Measurements from ENCODE around the gene CYBA.
"Not testable (repeated sequence)": the region's sequence is repeated elsewhere in the genome, so short reads cannot be mapped to it uniquely, and the experiment has no call there.

Gene CYBA

DNA sequence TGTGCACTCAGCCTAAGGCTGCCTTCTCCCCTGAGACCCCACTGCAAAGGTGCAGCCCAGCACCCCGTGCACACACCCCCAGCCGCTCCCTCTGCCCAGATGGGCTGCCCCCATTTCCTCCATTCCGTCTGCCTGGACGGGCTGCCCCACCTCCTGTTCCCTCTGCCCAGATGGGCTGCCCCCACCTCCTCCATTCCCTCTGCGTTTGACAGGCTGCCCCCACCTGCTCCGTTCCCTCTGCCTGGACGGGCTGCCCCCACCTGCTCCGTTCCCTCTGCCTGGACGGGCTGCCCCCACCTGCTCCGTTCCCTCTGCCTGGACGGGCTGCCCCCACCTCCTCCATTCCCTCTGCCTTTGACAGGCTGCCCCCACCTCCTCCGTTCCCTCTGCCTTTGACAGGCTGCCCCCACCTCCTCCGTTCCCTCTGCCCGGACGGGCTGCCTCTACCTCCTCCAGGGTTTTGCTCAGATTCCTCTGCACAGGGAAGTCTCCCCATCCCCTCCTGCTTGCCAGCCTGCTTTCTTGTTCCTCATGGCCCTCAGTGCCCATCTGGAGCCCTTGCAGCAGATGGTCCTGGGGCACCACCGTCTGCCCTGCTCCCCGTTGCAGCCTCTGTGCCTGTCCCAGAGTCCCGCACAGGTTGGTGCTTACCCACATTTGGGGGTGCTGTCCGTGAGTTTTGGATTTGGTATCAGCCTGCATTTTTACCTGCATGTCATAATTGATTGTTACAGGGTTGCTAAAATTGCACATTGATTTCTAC is 35.9 kb downstream of the CYBA start:
- no peak for DNase-seq (ENCODE audit: low read depth, low spot score)

DNA sequence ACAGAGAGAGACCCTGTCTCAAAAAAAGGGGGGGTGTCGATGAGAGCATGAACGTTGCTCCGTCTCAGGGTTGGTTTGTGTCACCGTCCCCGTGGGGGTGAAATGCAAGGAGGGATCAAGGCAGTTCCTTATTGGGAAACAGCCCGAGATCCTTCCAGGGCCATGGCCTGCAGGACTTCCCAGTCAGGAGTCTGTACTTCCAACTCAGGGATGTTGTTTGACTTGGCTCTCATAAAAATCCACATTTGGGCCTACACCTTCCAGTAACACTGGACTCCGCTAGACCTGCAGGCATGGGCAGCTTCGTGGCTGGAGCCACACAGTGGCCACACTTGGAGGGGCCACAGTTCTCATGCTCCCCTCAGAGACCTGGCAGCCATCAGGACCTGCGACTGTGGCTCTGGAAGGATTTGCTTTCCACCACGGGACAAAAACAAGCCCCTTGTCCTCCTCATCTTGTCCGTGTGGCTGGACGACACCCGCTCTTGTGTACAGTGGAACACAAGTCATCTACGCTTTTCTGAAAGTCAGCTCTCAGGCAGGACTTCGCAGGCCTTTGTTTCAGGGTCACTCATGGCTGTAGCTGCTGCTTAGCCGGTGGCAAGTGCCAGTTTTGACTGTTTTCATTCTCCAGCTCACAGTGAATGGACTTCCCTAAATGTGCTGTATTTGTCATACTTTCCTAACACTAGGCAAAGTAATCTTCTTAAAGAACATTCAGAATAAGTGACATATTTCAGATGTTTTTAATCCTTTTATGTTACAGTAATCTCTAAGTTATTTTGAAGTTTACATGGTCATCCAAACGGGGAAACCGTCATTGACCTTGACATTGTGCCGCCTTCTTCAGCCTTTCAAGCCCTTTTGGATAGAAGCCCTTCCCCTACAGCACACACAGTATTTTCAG is 36.7 kb downstream of the CYBA start:
- DNase-seq (ENCODE audit: low read depth, low spot score): no peak

DNA sequence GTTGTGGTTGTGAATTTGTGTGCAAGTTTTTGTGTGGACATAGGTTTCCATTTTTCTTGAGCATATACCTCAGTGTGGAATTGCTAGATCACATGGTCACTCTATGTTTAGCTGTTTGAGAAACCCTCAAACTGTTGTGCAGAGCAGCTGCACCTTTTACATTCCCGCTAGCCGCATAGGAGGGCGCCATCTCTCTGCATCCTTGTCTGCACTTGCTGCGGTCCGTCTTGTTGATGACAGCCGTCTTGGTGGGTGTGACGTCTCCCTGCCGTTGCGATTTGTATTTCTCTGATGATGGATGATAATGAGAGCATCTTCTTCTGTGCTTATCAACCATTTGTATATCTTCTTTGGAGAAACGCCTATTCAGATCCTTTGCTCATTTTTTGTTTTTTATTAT is 37.6 kb downstream of the CYBA start:
- no peak for DNase-seq (ENCODE audit: low read depth, low spot score)

DNA sequence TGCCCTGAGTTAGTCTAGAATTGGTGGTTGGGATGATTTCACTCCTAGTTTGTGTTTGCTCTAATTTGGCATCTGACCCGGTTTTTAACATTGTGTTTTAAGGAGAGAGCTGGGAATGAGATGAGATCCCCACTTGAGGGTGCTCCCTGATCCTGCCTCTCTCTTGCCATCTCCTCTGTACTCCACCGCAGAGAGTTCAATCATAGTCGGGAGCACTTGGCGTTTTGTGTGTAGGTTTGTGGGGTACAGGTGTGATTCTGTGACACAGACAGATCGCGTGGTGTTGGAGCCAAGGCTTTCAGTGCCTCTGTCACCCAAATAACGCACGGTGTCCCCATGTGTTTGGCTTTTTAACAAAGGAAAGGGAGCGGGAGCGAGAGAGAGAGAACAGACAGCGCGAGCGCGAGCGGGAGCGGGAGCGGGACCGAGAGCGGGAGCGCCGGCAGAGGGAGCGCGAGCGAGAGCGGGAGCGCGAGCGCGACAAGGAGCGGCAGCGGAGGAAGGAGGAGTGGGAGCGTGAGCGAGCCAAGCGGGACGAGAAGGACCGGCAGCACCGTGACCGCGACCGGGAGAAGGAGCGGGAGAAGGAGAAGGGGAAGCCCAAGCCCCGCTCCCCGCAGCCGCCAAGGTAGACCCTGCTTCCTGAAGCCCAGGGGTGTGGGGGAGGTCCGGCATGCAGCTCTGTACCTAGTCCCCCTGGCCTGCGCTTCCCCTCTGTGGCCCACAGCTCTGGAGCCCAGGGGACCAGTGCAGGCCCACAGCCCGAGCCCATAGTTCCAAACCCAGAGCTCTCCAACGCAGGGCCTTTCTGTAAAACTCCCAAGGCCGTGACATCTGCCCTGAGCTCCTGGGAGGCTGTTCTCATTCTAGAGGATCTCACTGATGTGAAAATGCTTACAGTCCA is 39.7 kb downstream of the CYBA start:
- no peak for DNase-seq (ENCODE audit: low read depth, low spot score)

DNA sequence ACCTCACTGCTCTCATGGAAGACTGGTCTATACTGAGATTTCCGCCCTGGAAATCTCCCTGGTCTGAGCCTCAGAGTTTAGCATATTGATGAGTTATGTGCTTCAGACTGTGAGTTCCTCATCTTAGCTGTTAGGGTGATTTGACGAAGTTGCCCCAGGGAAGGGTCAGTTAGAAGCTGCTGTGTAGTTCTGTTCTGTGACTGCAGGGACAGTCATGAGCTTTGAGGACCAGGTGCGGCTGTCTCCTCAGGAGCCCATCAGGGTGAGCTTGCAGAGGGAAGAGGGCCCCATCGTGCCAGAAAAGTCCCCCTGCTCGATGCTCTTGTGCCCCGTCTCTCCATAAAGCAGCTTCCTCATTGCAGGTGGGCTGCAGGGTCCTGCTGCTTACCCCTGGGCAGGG is 40.8 kb downstream of the CYBA start:
- DNase-seq (ENCODE audit: low read depth, low spot score): no peak

DNA sequence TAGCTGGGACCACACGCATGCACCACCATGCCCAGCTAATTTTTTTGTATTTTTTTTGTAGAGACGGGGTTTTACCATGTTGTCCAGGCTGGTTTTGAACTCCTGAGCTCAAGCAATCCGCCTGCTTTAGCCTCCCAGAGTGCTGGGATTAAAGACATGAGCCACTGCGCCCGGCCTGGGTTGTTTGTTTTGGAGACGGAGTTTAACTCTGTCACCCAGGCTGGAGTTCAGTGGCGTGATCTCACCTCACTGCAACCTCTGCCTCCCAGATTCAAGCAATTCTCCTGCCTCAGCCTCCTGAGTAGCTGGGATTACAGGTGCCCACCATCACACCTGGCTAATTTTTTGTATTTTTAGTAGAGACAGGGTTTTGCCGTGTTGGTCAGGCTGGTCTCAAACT is 41.4 kb downstream of the CYBA start:
- not testable (repeated sequence) for DNase-seq (ENCODE audit: low read depth, low spot score)

DNA sequence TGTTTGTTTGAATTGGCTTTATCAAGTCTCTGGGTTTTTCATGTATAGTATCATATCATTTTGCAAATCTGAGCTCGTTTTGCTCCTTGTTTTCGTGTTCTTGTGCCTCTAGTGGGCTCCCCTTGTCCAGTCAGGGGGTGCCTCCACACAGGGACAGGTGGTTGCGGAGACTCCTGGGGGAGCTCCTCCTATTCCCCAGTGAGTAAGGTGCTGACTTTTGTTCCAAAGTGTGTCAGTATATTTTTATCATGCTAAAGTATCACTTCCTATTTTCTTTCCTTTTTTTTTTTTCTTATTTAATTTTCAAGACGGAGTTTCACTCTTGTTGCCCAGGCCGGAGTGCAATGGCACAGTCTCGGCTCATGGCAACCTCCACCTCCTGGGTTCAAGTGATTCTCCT is 42.8 kb downstream of the CYBA start:
- DNase-seq (ENCODE audit: low read depth, low spot score): no peak

DNA sequence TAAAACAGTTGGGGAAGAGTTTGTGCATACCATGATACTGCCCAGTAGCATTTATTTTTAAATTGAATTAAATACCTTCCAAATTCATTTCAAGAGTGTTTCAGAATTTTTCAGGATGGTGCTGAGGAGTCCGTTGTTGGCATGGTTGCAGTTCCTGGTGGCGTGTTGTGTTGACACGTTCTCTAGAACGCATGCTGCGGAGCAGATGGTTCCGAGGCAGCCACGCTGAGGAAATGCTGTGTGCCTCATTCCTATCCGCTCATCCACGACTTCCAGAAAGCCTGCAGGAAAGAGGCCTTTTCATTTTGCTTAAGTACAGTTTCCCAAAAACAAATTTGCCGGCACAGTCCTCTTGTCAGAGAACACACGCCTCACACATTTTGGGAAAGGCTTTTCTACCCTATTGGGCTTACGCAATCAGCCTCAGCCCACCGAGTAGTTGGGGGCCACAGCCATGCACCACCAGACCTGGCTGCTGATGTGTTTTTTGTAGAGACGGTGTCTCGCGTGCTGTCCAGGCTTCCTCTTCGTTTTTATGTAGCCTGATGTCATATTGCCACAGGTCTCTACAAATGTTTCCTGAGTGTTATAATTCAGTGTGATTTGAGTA is 44.6 kb downstream of the CYBA start:
- DNase-seq (ENCODE audit: low read depth, low spot score): no peak

DNA sequence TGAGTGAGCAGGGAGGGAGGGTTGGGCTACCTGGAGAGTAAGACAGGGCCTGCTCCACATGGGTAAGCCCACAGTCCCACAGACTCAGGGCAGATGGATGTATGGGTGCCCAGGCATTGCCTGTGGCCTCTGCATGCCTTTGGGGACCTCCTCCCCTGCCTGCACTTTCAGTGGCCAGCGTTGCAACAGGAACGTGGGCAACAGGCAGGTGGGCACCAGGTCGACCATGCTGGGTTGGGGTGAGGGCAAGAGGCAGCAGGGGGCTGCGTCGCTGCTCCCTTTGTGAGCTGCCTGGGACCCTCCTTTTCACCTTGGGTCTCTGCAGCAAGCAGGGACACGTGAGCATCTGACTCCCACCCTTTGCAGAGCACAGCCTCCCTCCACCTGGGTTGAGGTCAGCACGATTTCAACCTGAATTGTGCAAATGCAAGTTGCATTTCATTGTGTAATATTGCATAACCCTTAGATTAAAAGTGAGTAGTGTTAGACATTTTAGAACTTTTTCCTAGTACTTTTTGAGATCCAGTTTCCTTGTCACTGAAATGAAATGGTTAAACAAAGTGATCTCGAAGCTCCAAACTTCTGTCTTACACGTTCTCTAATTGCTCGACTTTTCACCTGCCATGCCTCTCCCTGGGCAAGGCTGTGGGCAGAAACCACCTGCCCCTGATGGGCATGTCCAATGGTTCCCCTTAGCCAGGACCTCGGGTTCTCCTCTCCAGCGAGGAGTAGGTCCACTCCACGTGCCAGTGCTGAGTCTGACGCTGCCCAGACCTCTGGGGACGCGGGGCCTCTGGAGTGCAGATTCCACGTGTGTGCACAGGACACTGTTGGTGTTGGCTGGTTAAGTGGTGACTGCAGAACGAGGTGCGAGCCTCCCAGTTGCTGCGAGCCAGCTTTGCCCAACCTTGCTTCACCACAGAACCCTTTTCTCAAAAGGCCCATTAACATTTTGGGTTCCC is 45.4 kb downstream of the CYBA start:
- no peak for DNase-seq (ENCODE audit: low read depth, low spot score)

DNA sequence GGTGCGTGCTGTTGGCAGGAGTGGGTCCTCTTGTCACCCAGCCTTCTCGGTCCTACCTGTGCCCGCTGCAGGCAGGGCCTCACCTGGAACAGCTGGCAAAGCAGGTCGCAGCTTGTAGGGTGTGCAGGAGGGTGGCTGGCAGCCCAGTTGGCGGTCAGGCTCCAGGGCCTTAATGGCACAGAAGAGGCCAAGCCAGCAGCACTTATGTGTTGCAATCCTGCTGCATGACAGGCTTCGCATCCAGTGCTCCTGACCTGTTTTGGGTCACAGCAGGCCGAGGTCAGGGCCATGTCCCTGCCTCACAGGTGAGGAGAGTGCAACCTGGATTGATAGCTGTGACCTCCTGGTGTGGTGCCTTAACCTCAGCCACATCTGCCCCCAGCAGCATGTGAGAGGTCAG is 48.8 kb downstream of the CYBA start:
- DNase-seq (ENCODE audit: low read depth, low spot score): no peak

DNA sequence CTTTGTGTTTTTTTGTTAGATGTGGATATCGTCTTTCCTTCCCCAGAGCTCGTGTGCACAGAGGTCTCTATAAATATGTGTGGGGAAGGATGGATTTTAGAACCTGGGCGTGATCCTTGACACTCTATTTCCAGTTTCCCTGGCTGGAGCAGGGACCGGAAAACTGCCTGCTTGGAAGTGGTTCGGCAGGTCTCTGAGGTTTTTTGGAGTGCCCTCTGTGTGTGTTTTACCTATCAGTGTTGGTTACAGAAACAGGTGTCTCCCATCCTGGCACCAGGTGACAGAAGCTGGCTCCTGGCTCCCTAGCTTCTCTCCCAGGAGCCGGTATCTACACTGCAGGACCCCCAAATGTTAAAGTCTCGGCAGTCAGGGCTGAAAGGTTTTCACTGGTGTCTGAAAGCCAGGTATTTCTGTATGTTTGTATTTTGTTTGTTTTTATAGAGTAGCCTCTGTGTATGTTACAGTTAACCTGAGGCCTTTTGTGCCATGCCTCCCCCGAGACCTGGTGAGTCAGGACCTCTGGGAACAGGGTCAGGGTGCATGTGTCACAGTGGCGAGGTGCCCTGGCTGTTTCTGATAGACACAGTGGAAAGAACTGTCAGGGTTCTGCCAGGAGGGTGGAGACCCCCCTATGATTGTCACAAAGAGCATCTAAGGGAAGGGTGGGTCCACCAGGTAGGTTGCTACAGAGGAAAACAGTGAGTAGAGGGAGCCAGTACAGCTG is 49.4 kb downstream of the CYBA start:
- no peak for DNase-seq (ENCODE audit: low read depth, low spot score)

DNA sequence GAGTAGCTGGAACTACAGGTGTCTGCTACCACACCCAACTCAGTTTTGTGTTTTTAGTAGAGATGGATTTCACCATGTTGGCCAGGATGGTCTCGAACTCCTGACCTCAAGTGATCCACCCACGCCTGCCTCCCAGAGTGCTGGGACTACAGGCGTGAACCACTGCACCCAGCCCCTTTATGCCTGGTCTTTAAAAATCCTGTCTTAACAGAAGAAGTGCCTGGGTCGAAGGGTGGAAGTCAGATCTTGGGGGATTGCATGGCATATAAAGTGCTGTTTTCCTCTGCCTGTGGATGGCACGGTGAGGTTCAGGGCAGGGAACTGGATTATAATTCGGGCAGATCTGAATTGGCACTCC is 50.3 kb downstream of the CYBA start:
- DNase-seq (ENCODE audit: low read depth, low spot score): no peak

DNA sequence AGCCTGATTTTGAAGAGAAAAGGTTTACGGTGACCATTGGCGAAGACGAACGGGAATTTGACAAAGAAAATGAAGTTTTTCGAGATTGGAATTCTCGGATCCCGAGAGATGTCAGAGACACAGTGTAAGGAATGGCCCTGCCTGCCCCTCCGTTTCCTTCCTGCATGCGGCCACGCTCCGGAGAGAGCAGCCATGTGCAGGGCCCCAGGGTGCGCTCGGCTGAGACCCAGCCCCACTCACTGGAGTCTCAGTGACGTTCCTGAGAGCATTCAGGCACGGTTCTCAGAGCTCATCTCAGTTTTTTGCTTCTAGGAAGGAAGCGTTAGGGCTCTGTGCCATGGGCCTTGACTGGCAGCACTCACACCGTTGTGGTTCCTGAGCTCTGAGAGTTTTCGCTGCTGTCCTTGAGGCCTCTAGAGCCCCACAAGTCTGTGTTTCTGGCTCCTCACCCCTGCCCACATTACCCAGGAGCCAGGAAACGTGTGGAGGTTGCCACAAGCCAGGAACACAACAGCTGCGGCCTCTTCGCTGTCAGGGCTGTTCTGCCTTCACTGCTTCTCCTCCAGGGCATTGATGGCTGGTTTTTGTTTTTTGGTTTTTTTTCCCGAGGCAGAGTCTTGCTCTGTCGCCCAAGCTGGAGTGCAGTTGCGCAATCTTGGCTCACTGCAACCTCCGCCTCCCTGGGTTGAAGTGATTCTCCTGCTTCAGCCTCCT is 50.9 kb downstream of the CYBA start:
- DNase-seq (ENCODE audit: low read depth, low spot score): no peak

DNA sequence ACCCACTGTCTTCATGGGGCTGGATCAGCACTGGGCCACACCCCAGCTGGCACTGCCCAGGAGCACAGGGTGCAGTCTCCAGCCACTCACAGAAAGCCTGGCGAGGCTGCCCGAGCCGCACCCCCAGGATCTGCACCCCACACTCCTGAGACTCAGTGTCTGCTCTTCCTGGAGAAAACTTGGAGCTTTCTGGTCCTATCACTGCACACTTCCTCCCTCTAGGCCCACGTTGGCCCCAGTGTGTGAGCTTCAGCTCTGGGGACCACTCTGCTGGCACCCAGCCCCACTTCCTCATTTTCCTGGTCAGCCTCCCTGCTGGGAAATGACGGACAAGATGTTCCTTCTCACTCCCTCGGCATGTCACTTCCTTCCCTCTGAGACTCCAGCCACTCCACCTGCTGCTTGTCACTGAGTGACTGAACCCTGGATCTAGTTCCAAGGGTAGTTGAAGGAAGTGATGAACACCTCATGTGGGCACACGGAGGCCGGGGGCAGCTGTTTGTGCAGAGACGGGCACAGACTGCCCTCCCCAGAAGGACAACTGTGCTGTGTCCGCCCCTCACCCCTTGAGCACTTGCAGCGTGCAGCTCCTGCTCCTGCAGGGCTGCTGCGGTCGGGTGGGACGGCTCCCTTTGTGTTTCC is 51.6 kb downstream of the CYBA start:
- no peak for DNase-seq (ENCODE audit: low read depth, low spot score)

DNA sequence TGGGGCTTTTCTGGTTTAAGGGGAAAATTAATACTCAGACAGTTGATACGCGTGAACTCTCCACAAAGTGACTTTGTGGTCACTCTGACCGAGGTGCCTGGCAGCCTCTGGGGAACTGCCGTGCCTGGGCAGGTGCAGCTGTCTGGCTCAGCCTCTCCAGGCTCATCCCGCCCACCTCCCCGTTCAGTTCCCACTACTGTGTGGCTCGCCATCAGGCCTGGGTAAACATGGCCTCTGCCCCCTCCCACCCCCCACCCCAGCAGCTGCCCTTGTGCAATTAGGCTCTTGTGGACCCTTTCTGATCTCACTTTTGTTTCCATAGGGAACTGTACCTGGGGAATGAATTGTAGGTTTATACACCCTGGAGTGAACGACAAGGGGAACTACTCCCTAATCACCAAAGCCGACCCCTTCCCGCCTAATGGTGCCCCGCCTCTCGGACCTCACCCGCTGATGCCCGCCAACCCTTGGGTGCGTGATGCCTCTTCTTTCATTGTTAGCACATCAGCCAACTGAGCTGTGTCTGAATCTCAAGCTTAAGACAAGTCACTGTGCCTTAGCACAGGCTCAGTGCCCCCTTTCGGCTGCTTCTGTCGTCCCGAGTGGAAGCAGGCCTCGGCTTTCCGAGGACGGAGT is 52.9 kb downstream of the CYBA start:
- no peak for DNase-seq (ENCODE audit: low read depth, low spot score)

DNA sequence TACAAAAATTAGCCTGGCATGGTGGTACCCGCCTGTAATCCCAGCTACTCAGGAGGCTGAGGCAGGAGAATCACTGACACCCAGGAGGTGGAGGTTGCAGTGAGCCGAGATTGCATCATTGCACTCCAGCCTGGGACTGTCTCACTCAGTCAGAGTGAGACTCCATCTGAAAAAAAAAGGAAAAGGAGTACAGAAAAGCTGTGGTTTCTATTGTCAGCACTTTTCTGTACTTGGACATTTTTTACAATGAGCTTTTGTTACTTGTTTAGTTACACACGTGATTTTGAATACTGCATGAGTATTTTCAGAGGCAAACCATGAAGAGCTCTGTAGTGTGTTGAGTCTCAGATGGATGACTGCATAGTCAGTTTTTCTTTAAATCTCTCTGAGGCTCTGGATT is 54.4 kb downstream of the CYBA start:
- no peak for DNase-seq (ENCODE audit: low read depth, low spot score)

DNA sequence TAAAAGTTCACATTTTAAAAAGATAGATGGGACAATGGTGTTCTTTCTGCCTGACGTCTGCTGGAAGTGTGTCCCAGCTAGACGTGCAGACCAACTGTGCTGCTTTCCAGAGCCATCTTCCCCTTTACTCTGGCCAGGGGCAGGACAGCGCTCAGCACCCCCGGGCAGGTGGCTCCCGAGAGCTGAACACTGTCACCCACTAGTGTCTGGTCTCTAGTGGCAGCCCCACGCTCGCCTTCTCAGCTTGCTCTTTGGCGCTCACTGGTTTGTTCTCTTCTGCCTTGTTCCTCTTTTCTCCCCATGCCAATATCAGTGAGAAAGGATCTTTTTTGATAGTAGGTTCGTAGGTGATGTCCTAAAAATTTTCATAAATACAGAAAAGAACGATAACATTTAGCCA is 54.9 kb downstream of the CYBA start:
- no peak for DNase-seq (ENCODE audit: low read depth, low spot score)

DNA sequence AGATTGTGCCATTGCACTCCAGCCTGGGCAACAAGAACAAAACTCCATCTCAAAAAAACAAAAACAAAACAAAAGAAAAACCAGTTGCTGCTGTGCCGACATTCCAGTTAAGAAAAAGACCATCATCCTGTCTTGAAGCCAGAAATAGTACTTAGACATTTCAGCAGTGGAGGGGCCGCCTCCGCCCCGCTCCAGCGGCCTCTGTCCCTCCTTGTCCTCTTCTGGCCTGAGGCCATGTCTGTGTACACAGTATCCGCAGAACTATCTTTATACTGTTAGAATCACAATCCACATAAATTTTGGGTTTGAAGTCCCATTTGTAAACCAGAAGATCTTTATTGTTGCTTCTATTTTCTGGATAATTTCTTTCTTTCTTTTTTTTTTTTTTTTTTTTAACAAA is 55.8 kb downstream of the CYBA start:
- no peak for DNase-seq (ENCODE audit: low read depth, low spot score)
